ENCODE data around the gene PKP2.

GRCh38 chr12:32780071-32780470 lies 116.5 kb downstream of the PKP2 start:
- TF ChIP-seq CTCF (IDR thresholded peaks at IDR 0.05) (no peak), POLR2A (IDR thresholded peaks at IDR 0.05) (no peak), POLR2AphosphoS5 (IDR thresholded peaks at IDR 0.05) (no peak)

Measured in breast epithelium (tissue), 3 donors.